H1 (cell line): ENCODE measurements around the gene TTC28. TPM values are rescaled to one million over a fixed set of nuclear protein-coding genes. Genes with fewer than 3 reads are reported as not detected.

Experiments used
- CTCF ChIA-PET: fragments of 300-600 bp; sonication (Branson Sonifier 250); formaldehyde crosslinking; loops from one replicate; lab custom pipeline; 2021; ENCODE audit not compliant: partially characterized antibody; lab: Charles Lee
- POLR2A ChIA-PET: fragments of 300-600 bp; sonication (Branson Sonifier 250); formaldehyde crosslinking; loops from one replicate; lab custom pipeline; 2021; ENCODE audit warnings: inconsistent platforms; ENCODE audit not compliant: partially characterized antibody; lab: Charles Lee
- DNase-seq, 2 experiments: peaks; one replicate each; pipeline versions ENCODE4 v3.0.0 to v3.0.0-alpha.2; 2010 to 2022; ENCODE audit warnings: low spot score in 2 of 2, low read depth in 1 of 2, mixed read lengths in 1 of 2
- FAIRE-seq: peaks from 2 replicates; lab custom pipeline; 2011; peaks lifted over from hg19 to GRCh38; lab: Jason Lieb, UNC
- H2AFZ ChIP-seq: 2 replicates; pipeline ENCODE4 v1.8.1; 2012; ENCODE audit warnings: low read length, inconsistent platforms
- H2AK5ac ChIP-seq: 2 replicates; pipeline ENCODE4 v1.6.1; 2013; ENCODE audit warnings: low read depth, low read length
- H2BK120ac ChIP-seq: replicated peaks from 2 replicates; pipeline ENCODE3; 2013; ENCODE audit warnings: low read depth, low read length, inconsistent platforms
- H2BK12ac ChIP-seq: 2 replicates; pipeline ENCODE4 v1.6.1; 2013; ENCODE audit warnings: low read depth, low read length
- H2BK15ac ChIP-seq: 2 replicates; pipeline ENCODE4 v1.6.1; 2013; ENCODE audit warnings: low read length
- H2BK20ac ChIP-seq: 2 replicates; pipeline ENCODE4 v1.6.1; 2013; ENCODE audit warnings: low read length
- H2BK5ac ChIP-seq: 2 replicates; pipeline ENCODE4 v1.6.1; 2013; ENCODE audit warnings: low read depth, low read length
- H3K14ac ChIP-seq: 2 replicates; pipeline ENCODE4 v1.6.1; 2013; ENCODE audit warnings: inconsistent platforms; ENCODE audit not compliant: insufficient read length
- H3K18ac ChIP-seq: 2 replicates; pipeline ENCODE4 v1.6.1; 2013; ENCODE audit warnings: low read length; ENCODE audit errors: extremely low read depth
- H3K23ac ChIP-seq: 2 replicates; pipeline ENCODE4 v1.6.1; 2013; ENCODE audit warnings: inconsistent platforms; ENCODE audit not compliant: insufficient read length
- H3K23me2 ChIP-seq: 2 replicates; pipeline ENCODE4 v1.6.1; 2013; ENCODE audit warnings: low read depth, low read length
- H3K27ac ChIP-seq: 2 replicates; pipeline ENCODE4 v1.6.1; 2011; ENCODE audit warnings: low read depth, low read length, inconsistent platforms
- H3K27me3 ChIP-seq, 4 experiments: replicated peaks in 1 of 4; 1 replicate in 1 of 4; 2 replicates in 3 of 4; pipeline versions ENCODE4 v1.6.1 to v1.8.1; 2011 to 2013; ENCODE audit warnings: low read length in 3 of 4, mild to moderate bottlenecking in 3 of 4, inconsistent platforms in 2 of 4, mixed read lengths in 2 of 4, moderate library complexity in 1 of 4; ENCODE audit not compliant: control insufficient read depth in 3 of 4, insufficient read depth in 3 of 4; ENCODE audit errors: extremely low read depth in 1 of 4
- H3K36me3 ChIP-seq, 4 experiments: 2 replicates each; pipeline versions ENCODE4 v1.6.1 to v1.8.1; 2011 to 2013; ENCODE audit warnings: mild to moderate bottlenecking in 4 of 4, low read length in 3 of 4, moderate library complexity in 2 of 4, control low read depth in 1 of 4, inconsistent platforms in 1 of 4; ENCODE audit not compliant: insufficient read depth in 4 of 4, control insufficient read depth in 2 of 4
- H3K4ac ChIP-seq: replicated peaks from 2 replicates; pipeline ENCODE3; 2013; ENCODE audit warnings: low read length, low read depth, mixed read lengths, inconsistent platforms; ENCODE audit not compliant: insufficient read length
- H3K4me1 ChIP-seq, 4 experiments: replicated peaks in 1 of 4; 1 replicate in 1 of 4; 2 replicates in 3 of 4; pipeline versions ENCODE4 v1.6.1 to v1.8.1; 2011 to 2013; ENCODE audit warnings: low read length in 3 of 4, inconsistent platforms in 2 of 4, mixed read lengths in 1 of 4; ENCODE audit not compliant: insufficient read depth in 4 of 4, control insufficient read depth in 3 of 4
- H3K4me2 ChIP-seq, 2 experiments: 2 replicates each; pipeline versions ENCODE4 v1.6.1 to v1.8.1; 2011 to 2013; ENCODE audit warnings: low read depth in 2 of 2, low read length in 2 of 2, control low read depth in 1 of 2, inconsistent platforms in 1 of 2, mild to moderate bottlenecking in 1 of 2; ENCODE audit not compliant: insufficient read depth in 1 of 2
- H3K4me3 ChIP-seq, 4 experiments: fragments of 200-600, 300-600 bp in 1 of 4; sonication (generic), shearing (Covaris generic), sonication (Bioruptor Twin) in 1 of 4; 2 replicates each; pipeline versions ENCODE4 v1.5.1 to v1.8.1; 2011 to 2016; ENCODE audit warnings: low read length in 4 of 4, low read depth in 3 of 4, control low read depth in 2 of 4, inconsistent platforms in 2 of 4, mild to moderate bottlenecking in 2 of 4, mixed read lengths in 1 of 4, moderate library complexity in 1 of 4; ENCODE audit not compliant: insufficient read depth in 2 of 4; ENCODE audit errors: extremely low read depth in 1 of 4
- H3K56ac ChIP-seq: replicated peaks from 2 replicates; pipeline ENCODE3; 2013; ENCODE audit warnings: low read depth, mild to moderate bottlenecking, mixed read lengths, low read length, inconsistent platforms; ENCODE audit not compliant: insufficient read length
- H3K79me1 ChIP-seq: 2 replicates; pipeline ENCODE4 v1.6.1; 2013; ENCODE audit warnings: low read depth, low read length, control low read depth
- H3K79me2 ChIP-seq, 2 experiments: 2 replicates each; pipeline versions ENCODE4 v1.6.1 to v1.8.1; 2012 to 2013; ENCODE audit warnings: low read length in 2 of 2, mild to moderate bottlenecking in 2 of 2, inconsistent platforms in 1 of 2; ENCODE audit not compliant: insufficient read depth in 2 of 2, control insufficient read depth in 1 of 2
- H3K9ac ChIP-seq, 4 experiments: replicated peaks in 1 of 4; 1 replicate in 1 of 4; 2 replicates in 3 of 4; pipeline versions ENCODE4 v1.6.1 to v1.8.1; 2011 to 2013; ENCODE audit warnings: low read depth in 3 of 4, low read length in 3 of 4, control low read depth in 2 of 4, mild to moderate bottlenecking in 2 of 4, moderate library complexity in 2 of 4, inconsistent platforms in 1 of 4; ENCODE audit errors: extremely low read depth in 1 of 4
- H3K9me3 ChIP-seq, 2 experiments: 2 replicates each; pipeline versions ENCODE4 v1.6.1 to v1.8.1; 2012 to 2013; ENCODE audit warnings: mild to moderate bottlenecking in 2 of 2, moderate library complexity in 2 of 2, control low read depth in 1 of 2, inconsistent platforms in 1 of 2, low read depth in 1 of 2, low read length in 1 of 2, mixed read lengths in 1 of 2; ENCODE audit not compliant: insufficient read depth in 2 of 2
- H4K20me1 ChIP-seq, 2 experiments: replicated peaks in 1 of 2; 2 replicates each; pipeline versions ENCODE3 to v1.8.1; 2011 to 2013; ENCODE audit warnings: inconsistent platforms in 2 of 2, low read length in 2 of 2, mild to moderate bottlenecking in 1 of 2; ENCODE audit not compliant: insufficient read depth in 2 of 2, control insufficient read depth in 1 of 2
- H4K5ac ChIP-seq: 2 replicates; pipeline ENCODE4 v1.6.1; 2013; ENCODE audit warnings: low read length, low read depth, mixed read lengths, inconsistent platforms; ENCODE audit not compliant: insufficient read length
- H4K8ac ChIP-seq: 2 replicates; pipeline ENCODE4 v1.8.0; 2013; ENCODE audit warnings: mild to moderate bottlenecking, moderate library complexity, low read length, inconsistent platforms; ENCODE audit not compliant: insufficient read depth; ENCODE audit errors: extremely low read depth
- H4K91ac ChIP-seq: replicated peaks from 2 replicates; pipeline ENCODE3; 2013; ENCODE audit warnings: low read length, mixed read lengths, inconsistent platforms; ENCODE audit not compliant: insufficient read length
- POLR2A ChIP-seq, 2 experiments: IDR thresholded peaks; 1 replicate in 1 of 2; 2 replicates in 1 of 2; pipeline ENCODE4 v1.6.1; 2011; ENCODE audit warnings: low read depth in 2 of 2, low read length in 2 of 2, mild to moderate bottlenecking in 2 of 2; ENCODE audit errors: control extremely low read depth in 1 of 2
- RAD21 ChIP-seq, 2 experiments: IDR thresholded peaks in 1 of 2; conservative IDR thresholded peaks in 1 of 2; 2 replicates each; pipeline ENCODE4 v1.6.1; 2011; ENCODE audit warnings: low read depth in 2 of 2, low read length in 2 of 2, improper control_type of control experiment in 1 of 2, inconsistent platforms in 1 of 2, mild to moderate bottlenecking in 1 of 2, moderate library complexity in 1 of 2
- WGBS, 2 experiments: shearing (Covaris generic) in 1 of 2; methylation state at CpG; one replicate each; pipeline versions ENCODE4 v1.1.6 to v1.1.7; 2013 to 2015; ENCODE audit warnings: low lambda C conversion rate in 2 of 2, mixed read lengths in 2 of 2, inconsistent platforms in 1 of 2, low coverage in 1 of 2, missing lambda C conversion rate in 1 of 2; ENCODE audit not compliant: insufficient replicate concordance in 2 of 2, insufficient coverage in 1 of 2, insufficient read length in 1 of 2; ENCODE audit errors: extremely low coverage in 1 of 2, missing lambda C conversion rate in 1 of 2; 5-methylcytosine and 5-hydroxymethylcytosine counted together
- polyA plus RNA-seq, 7 experiments: library from polyadenylated mRNA; depleted of rRNA in 3 of 7; stranded (reverse) in 5 of 7; unstranded in 2 of 7; fragments of >200 nt in 5 of 7; fragments of 200-250 nt in 2 of 7; gene quantifications; 1 replicate in 5 of 7; 2 replicates in 1 of 7; 4 replicates in 1 of 7; pipeline versions ENCODE4 v1.2.1 to v1.2.3, GENCODE V29; 2011 to 2013; ENCODE audit warnings: missing spikeins in 2 of 7, mixed read lengths in 2 of 7
- total RNA-seq: library from RNA; stranded (reverse); fragmentation: NEBNext Ultra II Directional; extraction: Animal tissue kit (Norgen Biotek cat#: 25700); gene quantifications from 2 replicates; pipeline ENCODE4 v1.2.1, GENCODE V29; 2021

Gene TTC28
- total and polyA plus RNA-seq, 2 of the 8 experiments (the other 6 are each of a cell fraction or from before 2014, with no cell fraction given): 2.6 to 12.6 TPM

DNA sequence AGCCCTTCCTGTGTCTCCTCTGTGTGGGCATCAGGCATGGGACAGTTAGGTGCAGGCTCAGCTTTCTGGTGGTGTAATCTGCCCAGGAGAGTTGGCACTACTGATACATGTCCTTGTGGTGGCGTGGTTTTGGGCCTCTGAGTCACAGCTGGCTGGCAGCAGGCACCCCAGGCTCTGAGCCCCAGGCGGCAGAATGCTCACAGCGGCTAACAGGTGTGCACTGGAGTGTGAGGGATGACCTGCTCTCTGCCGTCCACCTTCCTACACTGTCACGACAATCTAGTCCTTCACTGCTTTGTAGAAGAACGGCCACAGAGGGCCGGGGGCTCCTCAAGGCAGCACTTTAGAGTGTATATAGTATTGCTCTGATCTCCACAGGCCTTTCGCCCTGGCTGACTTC lies 660.3 kb downstream of the TTC28 start:
- 88% methylated on average over 8 of the region's 8 CpGs; no CpG with 5 or more reads in 1 of the 2 experiments for WGBS, 2 experiments
- Histone ChIP-seq H2BK5ac (no peak overlapping the region), H3K9ac (no peak overlapping the region), H3K18ac (no peak overlapping the region), H2BK15ac (no peak overlapping the region), H4K5ac (no peak overlapping the region), H2AFZ (no peak overlapping the region), H3K56ac (no peak overlapping the region), H4K91ac (no peak overlapping the region), H2BK12ac (peak overlapping the region; percentile 60; the same call in 1 of the 2 replicates), H4K8ac (no peak overlapping the region), H2BK120ac (no peak overlapping the region), H4K20me1 (no peaks in the 10 kb centered on the region), H3K4me1 (peaks cover 0 to 6% (median under 1%) of the 10 kb centered on the region in 4 experiments; a peak in 4 of 7 replicates), H3K79me2 (no peaks in the 10 kb centered on the region), H3K14ac (no peak overlapping the region), H3K27ac (no peak overlapping the region), H3K27me3 (no peaks in the 10 kb centered on the region), H2AK5ac (no peak overlapping the region), H3K79me1 (no peaks in the 10 kb centered on the region), H3K9me3 (no peaks in the 10 kb centered on the region), H3K23ac (no peak overlapping the region), H2BK20ac (no peak overlapping the region), H3K4me2 (no peak overlapping the region), H3K23me2 (no peaks in the 10 kb centered on the region), H3K4ac (no peak overlapping the region), H3K36me3 (no peaks in the 10 kb centered on the region), H3K4me3 (no peak overlapping the region)
- no peak for DNase-seq
- no peak for FAIRE-seq
- TF ChIP-seq RAD21 (IDR thresholded peaks at IDR 0.05 in 1 of 2, conservative IDR thresholded peaks at IDR 0.05 in 1 of 2; ENCODE audit: low read depth in 2 of 2, low read length in 2 of 2) (no peak), POLR2A (IDR thresholded peaks at IDR 0.05; ENCODE audit: control extremely low read depth in 1 of 2, low read depth in 2 of 2, low read length in 2 of 2) (no peak)
- CTCF ChIA-PET: interaction anchor here (0.5 to 5.3 kb wide), 23 partner anchors 10 to 1192 kb away, joined by 3 to 48 read pairs (median 7); no protein-coding TSS in a partner anchor
- POLR2A ChIA-PET: interaction anchor here (0.6 to 0.7 kb wide), 2 partner anchors 283 to 810 kb away, joined by 3 read pairs; no protein-coding TSS in a partner anchor
